Fibroblast of lung (primary cell): ENCODE results near the gene TTI1.

Experiments
- EZH2 ChIP-seq: IDR thresholded peaks from 2 replicates; pipeline ENCODE4 v1.5.1; 2012; ENCODE audit warnings: low read length, control low read depth, mild to moderate bottlenecking; ENCODE audit errors: missing control alignments
- TF ChIP-seq, protein P1 (sequence below), 2 donors: IDR thresholded peaks in 1 of 2; conservative IDR thresholded peaks in 1 of 2; 1 replicate in 1 of 2; 2 replicates in 1 of 2; pipeline ENCODE4 v1.5.1; 2011 to 2012; ENCODE audit warnings: low read length in 2 of 2, control low read depth in 1 of 2, inconsistent platforms in 1 of 2, low read depth in 1 of 2, mild to moderate bottlenecking in 1 of 2

DNA sequence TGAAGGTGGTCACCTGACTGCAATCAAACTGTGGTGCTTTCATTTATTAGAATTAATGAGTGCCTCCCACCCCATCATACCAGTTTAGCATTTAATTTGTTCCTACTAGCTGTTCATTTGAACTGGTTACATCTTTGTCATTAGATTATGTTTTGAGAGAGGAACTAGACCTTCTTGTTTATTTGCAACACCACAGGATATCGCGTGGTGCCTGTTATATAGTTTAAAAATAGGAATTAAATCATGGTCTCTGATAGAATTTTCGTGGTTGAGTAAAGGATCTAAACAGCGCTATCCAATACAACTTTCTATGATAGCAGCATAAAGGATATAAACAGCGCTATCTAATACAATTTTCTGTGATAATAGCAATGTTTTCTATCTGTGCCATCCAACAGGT lies 3.1 kb upstream of the TTI1 start:
- TF ChIP-seq, protein P1, sequence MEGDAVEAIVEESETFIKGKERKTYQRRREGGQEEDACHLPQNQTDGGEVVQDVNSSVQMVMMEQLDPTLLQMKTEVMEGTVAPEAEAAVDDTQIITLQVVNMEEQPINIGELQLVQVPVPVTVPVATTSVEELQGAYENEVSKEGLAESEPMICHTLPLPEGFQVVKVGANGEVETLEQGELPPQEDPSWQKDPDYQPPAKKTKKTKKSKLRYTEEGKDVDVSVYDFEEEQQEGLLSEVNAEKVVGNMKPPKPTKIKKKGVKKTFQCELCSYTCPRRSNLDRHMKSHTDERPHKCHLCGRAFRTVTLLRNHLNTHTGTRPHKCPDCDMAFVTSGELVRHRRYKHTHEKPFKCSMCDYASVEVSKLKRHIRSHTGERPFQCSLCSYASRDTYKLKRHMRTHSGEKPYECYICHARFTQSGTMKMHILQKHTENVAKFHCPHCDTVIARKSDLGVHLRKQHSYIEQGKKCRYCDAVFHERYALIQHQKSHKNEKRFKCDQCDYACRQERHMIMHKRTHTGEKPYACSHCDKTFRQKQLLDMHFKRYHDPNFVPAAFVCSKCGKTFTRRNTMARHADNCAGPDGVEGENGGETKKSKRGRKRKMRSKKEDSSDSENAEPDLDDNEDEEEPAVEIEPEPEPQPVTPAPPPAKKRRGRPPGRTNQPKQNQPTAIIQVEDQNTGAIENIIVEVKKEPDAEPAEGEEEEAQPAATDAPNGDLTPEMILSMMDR (conservative IDR thresholded peaks at IDR 0.05 in 1 of 2, IDR thresholded peaks at IDR 0.05 in 1 of 2; ENCODE audit: low read depth in 1 of 2, low read length in 2 of 2) = no peak
- TF ChIP-seq EZH2 = no peak
